HG03095 (cell line): ENCODE measurements around the gene SMURF2.
"Not testable (repeated sequence)": the region's sequence is repeated elsewhere in the genome, so short reads cannot be mapped to it uniquely, and the experiment has no call there.

Experiments
- ATAC-seq: cut with Tn5 transposase; IDR thresholded peaks from one replicate; pipeline ENCODE4 v1.9.1; 2021; ENCODE audit warnings: moderate library complexity; ENCODE audit not compliant: unreplicated experiment

SMURF2 gene

GRCh38 chr17:64667807-64668721 is 6.0 kb upstream of the SMURF2 start:
- not testable (repeated sequence) for ATAC-seq

GRCh38 chr17:64664299-64664981 is 2.3 kb upstream of the SMURF2 start:
- ATAC-seq: not testable (repeated sequence)

GRCh38 chr17:64663836-64664235 is 1.7 kb upstream of the SMURF2 start:
- not testable (repeated sequence) for ATAC-seq

- ATAC-seq: peak; percentile 6
Measured at GRCh38 chr17:64662774-64663367, 764 bp upstream of the SMURF2 start.

GRCh38 chr17:64661726-64661975 is 456 bp downstream of the SMURF2 start:
- no peak for ATAC-seq

- not testable (repeated sequence) for ATAC-seq
Measured at GRCh38 chr17:64660978-64661725, 955 bp downstream of the SMURF2 start.

- ATAC-seq: not testable (repeated sequence)
Measured at GRCh38 chr17:64660195-64660977, 1.7 kb downstream of the SMURF2 start.

GRCh38 chr17:64658931-64659330 is 3.2 kb downstream of the SMURF2 start:
- no peak for ATAC-seq

GRCh38 chr17:64657610-64658125 is 4.4 kb downstream of the SMURF2 start:
- ATAC-seq: no peak

- ATAC-seq: no peak
Measured at GRCh38 chr17:64655704-64656103, 6.4 kb downstream of the SMURF2 start.

- no peak for ATAC-seq
Measured at GRCh38 chr17:64653985-64654355, 8.1 kb downstream of the SMURF2 start.

GRCh38 chr17:64653325-64653984 is 8.7 kb downstream of the SMURF2 start:
- no peak for ATAC-seq

GRCh38 chr17:64651889-64652288 is 10.2 kb downstream of the SMURF2 start:
- ATAC-seq: no peak

GRCh38 chr17:64648234-64648633 is 13.9 kb downstream of the SMURF2 start:
- ATAC-seq: no peak

GRCh38 chr17:64647817-64648216 is 14.3 kb downstream of the SMURF2 start:
- no peak for ATAC-seq

GRCh38 chr17:64639516-64639915 is 22.6 kb downstream of the SMURF2 start:
- no peak for ATAC-seq

GRCh38 chr17:64638552-64639203 is 23.4 kb downstream of the SMURF2 start:
- ATAC-seq: no peak

GRCh38 chr17:64635647-64636305 is 26.3 kb downstream of the SMURF2 start:
- ATAC-seq: peak; percentile 87

GRCh38 chr17:64634218-64634617 is 27.9 kb downstream of the SMURF2 start:
- no peak for ATAC-seq
